Neutrophil (primary cell): ENCODE measurements around the gene METRN.

ENCODE experiments used
- H3K27ac ChIP-seq: fragments of 200-600 bp; sonication (generic); 2 replicates; pipeline ENCODE4 v1.5.1; 2016; ENCODE audit warnings: mild to moderate bottlenecking, moderate library complexity
- H3K27me3 ChIP-seq: fragments of 200-600 bp; sonication (generic); 2 replicates; pipeline ENCODE4 v1.6.0; 2016; ENCODE audit warnings: mild to moderate bottlenecking
- H3K36me3 ChIP-seq: fragments of 200-600 bp; sonication (generic); 2 replicates; pipeline ENCODE4 v1.5.1; 2017
- H3K4me1 ChIP-seq, 2 experiments: fragments of 200-600 bp in 1 of 2; sonication (generic) in 1 of 2; 1 replicate in 1 of 2; 2 replicates in 1 of 2; pipeline versions ENCODE4 v1.5.1 to v1.6.1; 2013 to 2016; ENCODE audit warnings: low read depth in 1 of 2, low read length in 1 of 2, mild to moderate bottlenecking in 1 of 2, moderate library complexity in 1 of 2; ENCODE audit not compliant: control insufficient read depth in 1 of 2, insufficient read depth in 1 of 2
- H3K4me3 ChIP-seq, 2 experiments: fragments of 200-600 bp in 1 of 2; sonication (generic) in 1 of 2; 1 replicate in 1 of 2; 2 replicates in 1 of 2; pipeline ENCODE4 v1.5.1; 2013 to 2016; ENCODE audit warnings: low read depth in 1 of 2, low read length in 1 of 2, mild to moderate bottlenecking in 1 of 2, moderate library complexity in 1 of 2
- H3K9me3 ChIP-seq: fragments of 200-600 bp; sonication (generic); 2 replicates; pipeline ENCODE4 v1.5.1; 2016
- TF ChIP-seq, protein P1 (sequence below): fragments of 200-600 bp; sonication (generic); IDR thresholded peaks from 2 replicates; pipeline ENCODE4 v1.5.1; 2016; ENCODE audit warnings: antibody characterized with exemption

Gene METRN

GRCh38 chr16:760545-761343 lies 45.8 kb downstream of the METRN start, which contains the start of gene MSLN:
MSLN (plus strand) TSS chr16:760734; CDS start chr16:762681, 1,947 bp downstream.
- Histone ChIP-seq H3K4me1 (peaks cover 0 to 3% of the 10 kb centered on the region in 2 experiments), H3K4me3 (no peak within 1 kb of the TSS), H3K9me3 (no peaks in the 10 kb centered on the region), H3K36me3 (no peaks in the 10 kb centered on the region), H3K27ac (no peak within 1 kb of the TSS), H3K27me3 (peaks cover 2% of the 10 kb centered on the region)
- TF ChIP-seq, protein P1, sequence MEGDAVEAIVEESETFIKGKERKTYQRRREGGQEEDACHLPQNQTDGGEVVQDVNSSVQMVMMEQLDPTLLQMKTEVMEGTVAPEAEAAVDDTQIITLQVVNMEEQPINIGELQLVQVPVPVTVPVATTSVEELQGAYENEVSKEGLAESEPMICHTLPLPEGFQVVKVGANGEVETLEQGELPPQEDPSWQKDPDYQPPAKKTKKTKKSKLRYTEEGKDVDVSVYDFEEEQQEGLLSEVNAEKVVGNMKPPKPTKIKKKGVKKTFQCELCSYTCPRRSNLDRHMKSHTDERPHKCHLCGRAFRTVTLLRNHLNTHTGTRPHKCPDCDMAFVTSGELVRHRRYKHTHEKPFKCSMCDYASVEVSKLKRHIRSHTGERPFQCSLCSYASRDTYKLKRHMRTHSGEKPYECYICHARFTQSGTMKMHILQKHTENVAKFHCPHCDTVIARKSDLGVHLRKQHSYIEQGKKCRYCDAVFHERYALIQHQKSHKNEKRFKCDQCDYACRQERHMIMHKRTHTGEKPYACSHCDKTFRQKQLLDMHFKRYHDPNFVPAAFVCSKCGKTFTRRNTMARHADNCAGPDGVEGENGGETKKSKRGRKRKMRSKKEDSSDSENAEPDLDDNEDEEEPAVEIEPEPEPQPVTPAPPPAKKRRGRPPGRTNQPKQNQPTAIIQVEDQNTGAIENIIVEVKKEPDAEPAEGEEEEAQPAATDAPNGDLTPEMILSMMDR = no peak

DNA sequence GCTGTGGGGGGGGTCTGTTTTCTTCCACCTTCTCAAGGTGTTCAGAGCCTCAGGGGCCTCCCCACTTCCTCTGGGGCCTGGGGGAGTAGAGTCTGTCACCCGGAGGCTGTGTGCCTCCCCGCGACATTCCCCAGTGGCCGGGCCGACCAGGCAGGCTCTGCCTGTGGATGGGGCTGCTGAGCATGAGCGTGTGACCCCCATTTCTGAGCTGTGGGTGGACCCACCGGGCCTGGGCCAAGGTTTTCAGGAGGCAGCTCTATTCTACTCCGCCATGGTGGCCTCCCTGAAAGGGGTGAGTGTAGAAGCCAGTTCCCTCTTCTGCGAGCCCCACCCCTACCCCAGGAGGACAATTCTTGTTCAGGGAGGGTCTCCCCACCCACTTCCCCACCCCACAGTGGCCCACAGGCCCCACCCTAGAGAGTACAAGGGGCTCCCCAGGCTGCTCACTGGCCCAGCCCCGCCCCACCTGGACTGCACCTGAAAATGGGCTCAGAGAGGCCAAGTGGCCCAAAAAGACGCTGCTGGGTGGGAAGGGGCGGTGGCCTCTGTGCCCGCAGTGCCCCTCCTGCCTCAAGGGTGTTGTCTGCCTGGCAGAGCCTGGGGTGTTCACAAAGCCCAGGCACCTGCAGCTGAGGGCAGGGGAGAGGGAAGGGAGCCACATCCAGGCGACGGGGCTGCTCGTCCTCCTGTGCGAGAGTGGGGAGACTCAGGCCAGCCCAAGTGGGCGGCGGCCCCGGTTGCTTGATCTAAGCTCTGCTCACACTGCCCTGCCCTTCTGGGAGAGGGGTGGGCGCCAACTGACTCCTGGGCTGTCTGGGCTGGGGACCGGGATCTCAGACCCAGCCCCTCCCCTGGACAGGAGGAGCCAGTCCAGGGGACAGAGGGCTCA lies 47.0 kb downstream of the METRN start:
- no peaks in the 10 kb centered on the region for H3K27me3 ChIP-seq
- no peak overlapping the region for H3K27ac ChIP-seq
- TF ChIP-seq, protein P1 = no peak
- H3K9me3 ChIP-seq = no peaks in the 10 kb centered on the region
- no peak overlapping the region for H3K4me3 ChIP-seq
- peaks cover 0 to 3% of the 10 kb centered on the region in 2 experiments for H3K4me1 ChIP-seq
- H3K36me3 ChIP-seq = no peaks in the 10 kb centered on the region

- TF ChIP-seq, protein P1 = no peak
- Histone ChIP-seq H3K27ac (no peak overlapping the region), H3K4me1 (no peaks in the 10 kb centered on the region), H3K9me3 (no peaks in the 10 kb centered on the region), H3K27me3 (no peaks in the 10 kb centered on the region), H3K36me3 (no peaks in the 10 kb centered on the region), H3K4me3 (no peak overlapping the region)
Observed at GRCh38 chr16:762595-763268, 47.8 kb downstream of the METRN start.

DNA sequence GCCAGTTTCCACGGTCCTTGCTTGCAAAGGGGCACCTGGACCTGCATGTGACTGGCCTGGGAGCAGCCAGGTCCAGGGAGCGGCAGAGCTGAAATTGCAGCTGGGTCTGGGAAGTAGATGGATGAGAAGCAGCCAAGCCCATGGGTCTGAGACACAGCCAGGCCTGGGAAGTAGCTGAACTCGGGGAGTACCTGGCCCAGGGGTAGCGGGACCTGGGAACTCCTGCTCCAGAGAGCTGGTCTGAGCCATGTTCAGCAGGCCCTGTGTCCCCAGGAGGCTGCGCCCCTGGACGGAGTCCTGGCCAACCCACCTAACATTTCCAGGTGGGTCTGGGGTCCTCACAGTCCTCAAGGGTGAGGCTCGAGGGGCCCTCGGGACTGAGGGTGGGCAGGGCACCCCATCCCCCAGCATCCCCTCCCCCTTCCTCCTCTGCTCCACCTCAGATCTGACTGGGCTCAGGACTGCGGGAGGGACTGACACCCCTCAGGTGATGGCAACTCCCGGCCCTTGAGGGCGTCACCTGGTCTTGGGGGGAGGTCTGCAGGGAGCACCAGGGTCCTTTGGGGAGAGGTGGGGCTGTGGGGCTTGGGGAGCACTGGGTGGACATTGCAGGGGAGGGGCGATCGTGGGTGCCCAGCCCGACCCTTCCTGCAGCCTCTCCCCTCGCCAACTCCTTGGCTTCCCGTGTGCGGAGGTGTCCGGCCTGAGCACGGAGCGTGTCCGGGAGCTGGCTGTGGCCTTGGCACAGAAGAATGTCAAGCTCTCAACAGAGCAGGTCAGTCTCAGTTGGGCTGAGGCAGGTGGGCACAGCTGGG lies 48.7 kb downstream of the METRN start:
- Histone ChIP-seq H3K4me3 (no peak overlapping the region), H3K36me3 (no peaks in the 10 kb centered on the region), H3K9me3 (no peaks in the 10 kb centered on the region), H3K27ac (no peak overlapping the region), H3K4me1 (no peaks in the 10 kb centered on the region), H3K27me3 (peaks cover 5% of the 10 kb centered on the region)
- TF ChIP-seq, protein P1 = no peak
